ENCODE measurements around the gene SH2D2A. TPM values are rescaled to one million over a fixed set of nuclear protein-coding genes. Genes with fewer than 3 reads are reported as not detected.

SH2D2A gene
- 1 to 10 TPM in 1 of 2 donors, under 1 TPM in 1; 0.81 to 1.1 TPM for total RNA-seq

DNA sequence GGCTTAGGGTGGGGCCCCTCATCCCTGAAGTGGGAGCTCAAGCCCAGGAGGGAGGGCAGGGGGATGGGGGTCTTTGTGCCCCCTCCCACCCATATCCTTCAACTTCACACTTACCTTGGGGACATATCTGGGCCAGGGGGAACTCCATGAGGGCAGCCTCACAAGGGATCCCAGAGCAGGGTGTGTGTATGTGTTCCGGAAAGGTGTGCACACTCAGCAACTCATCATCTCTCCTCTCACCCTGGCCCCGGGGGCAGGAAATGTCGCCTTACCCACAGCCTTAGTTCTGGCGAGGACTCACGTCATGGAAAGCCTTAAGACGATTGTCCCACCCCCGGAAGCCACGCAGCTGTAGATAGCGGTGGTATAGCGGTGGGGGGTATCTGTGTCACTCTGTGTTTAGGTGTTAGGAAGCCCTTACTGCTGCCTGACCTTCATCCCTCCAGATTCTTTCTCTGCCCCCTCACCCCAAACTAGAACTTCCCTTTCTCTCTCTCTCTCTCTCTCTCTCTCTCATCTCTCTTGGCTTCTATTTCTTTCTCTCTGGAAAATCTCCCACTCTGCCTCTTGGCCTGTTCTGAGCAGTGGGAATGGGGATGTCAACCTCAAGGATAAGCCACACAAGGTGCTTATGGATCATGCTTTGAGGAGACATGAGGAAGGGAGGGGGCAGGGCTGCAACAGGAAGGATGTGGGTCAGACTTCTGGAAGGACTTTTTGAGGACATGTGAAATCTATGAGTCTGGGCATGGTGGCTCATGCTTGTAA lies at the start of gene SH2D2A:
Gene SH2D2A (minus strand): TSS at position 288 of the 768 bp plus-strand sequence. CDS start 140 bp downstream, at position 148.
- ATAC-seq (ENCODE audit: insufficient number of reproducible peaks, low FRiP score, low read depth): no peak
- DNase-seq (ENCODE audit: low spot score): no peak
- Histone ChIP-seq H3K9me3 (no peaks in the 10 kb centered on the region), H3K27me3 (replicated peaks; ENCODE audit: insufficient read depth) (no peaks in the 10 kb centered on the region), H3K4me3 (peak within 1 kb of the TSS; percentile 33), H3K4me1 (ENCODE audit: control insufficient read depth in 1 of 2, low read depth in 2 of 2) (peaks cover 8 to 15% of the 10 kb centered on the region in 2 donors), H3K36me3 (no peaks in the 10 kb centered on the region), H3K27ac (peak within 1 kb of the TSS in 1 of 2 donors; percentile 6)
- TF ChIP-seq, protein P1, sequence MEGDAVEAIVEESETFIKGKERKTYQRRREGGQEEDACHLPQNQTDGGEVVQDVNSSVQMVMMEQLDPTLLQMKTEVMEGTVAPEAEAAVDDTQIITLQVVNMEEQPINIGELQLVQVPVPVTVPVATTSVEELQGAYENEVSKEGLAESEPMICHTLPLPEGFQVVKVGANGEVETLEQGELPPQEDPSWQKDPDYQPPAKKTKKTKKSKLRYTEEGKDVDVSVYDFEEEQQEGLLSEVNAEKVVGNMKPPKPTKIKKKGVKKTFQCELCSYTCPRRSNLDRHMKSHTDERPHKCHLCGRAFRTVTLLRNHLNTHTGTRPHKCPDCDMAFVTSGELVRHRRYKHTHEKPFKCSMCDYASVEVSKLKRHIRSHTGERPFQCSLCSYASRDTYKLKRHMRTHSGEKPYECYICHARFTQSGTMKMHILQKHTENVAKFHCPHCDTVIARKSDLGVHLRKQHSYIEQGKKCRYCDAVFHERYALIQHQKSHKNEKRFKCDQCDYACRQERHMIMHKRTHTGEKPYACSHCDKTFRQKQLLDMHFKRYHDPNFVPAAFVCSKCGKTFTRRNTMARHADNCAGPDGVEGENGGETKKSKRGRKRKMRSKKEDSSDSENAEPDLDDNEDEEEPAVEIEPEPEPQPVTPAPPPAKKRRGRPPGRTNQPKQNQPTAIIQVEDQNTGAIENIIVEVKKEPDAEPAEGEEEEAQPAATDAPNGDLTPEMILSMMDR (IDR thresholded peaks at IDR 0.05): no peak

DNA sequence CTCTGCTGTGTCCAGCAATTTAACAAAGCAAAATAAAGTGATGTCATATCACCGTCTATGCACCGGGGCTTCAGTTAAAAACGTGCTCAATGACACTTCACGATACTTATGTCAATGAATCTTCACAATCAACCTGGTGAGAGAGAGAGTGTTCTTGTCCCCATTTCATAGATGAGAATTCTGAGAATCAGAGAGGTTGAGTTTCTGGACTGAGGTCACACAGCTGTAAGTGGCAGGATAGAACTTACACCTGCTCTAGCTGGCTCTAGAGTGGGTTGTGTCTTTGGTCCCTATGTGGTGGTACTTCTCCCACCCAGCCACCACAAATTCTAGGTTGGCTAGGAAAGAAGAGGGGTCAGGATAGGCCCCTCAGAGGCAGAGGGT lies 49.2 kb upstream of the SH2D2A start:
- peaks cover 3% of the 10 kb centered on the region for H3K27me3 ChIP-seq (replicated peaks; ENCODE audit: insufficient read depth)
- no peaks in the 10 kb centered on the region for H3K36me3 ChIP-seq
- TF ChIP-seq, protein P1 (IDR thresholded peaks at IDR 0.05): no peak
- no peak for ATAC-seq (ENCODE audit: insufficient number of reproducible peaks, low FRiP score, low read depth)
- peaks cover 0 to 3% of the 10 kb centered on the region in 2 donors for H3K4me1 ChIP-seq (ENCODE audit: control insufficient read depth in 1 of 2, low read depth in 2 of 2)
- no peaks in the 10 kb centered on the region for H3K9me3 ChIP-seq
- H3K4me3 ChIP-seq: no peak overlapping the region
- no peak overlapping the region for H3K27ac ChIP-seq
- DNase-seq (ENCODE audit: low spot score): no peak

DNA sequence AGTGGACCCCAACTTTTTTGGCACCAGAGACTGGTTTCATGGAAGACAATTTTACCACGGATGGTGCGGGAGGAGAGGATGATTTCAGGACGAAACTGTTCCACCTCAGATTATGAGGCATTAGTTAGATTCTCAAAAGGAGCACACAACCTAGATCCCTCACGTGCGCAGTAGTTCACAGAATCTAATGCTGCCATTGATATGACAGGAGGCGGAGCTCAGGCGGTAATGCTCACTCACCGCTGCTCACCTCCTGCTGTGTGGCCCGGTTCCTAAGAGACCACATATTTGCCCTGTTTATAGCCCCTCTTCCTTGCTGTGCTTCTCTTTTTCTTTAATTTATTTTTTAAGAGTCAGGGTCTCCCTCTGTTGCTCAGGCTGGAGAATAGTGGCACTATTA lies 48.6 kb upstream of the SH2D2A start:
- Histone ChIP-seq H3K4me3 (no peak overlapping the region), H3K36me3 (no peaks in the 10 kb centered on the region), H3K27ac (no peak overlapping the region), H3K4me1 (ENCODE audit: control insufficient read depth in 1 of 2, low read depth in 2 of 2) (peaks cover 3 to 9% of the 10 kb centered on the region in 2 donors), H3K9me3 (no peaks in the 10 kb centered on the region), H3K27me3 (replicated peaks; ENCODE audit: insufficient read depth) (peaks cover 9% of the 10 kb centered on the region)
- DNase-seq (ENCODE audit: low spot score) (no peak), ATAC-seq (ENCODE audit: insufficient number of reproducible peaks, low FRiP score, low read depth) (no peak)
- TF ChIP-seq, protein P1 (IDR thresholded peaks at IDR 0.05): no peak

DNA sequence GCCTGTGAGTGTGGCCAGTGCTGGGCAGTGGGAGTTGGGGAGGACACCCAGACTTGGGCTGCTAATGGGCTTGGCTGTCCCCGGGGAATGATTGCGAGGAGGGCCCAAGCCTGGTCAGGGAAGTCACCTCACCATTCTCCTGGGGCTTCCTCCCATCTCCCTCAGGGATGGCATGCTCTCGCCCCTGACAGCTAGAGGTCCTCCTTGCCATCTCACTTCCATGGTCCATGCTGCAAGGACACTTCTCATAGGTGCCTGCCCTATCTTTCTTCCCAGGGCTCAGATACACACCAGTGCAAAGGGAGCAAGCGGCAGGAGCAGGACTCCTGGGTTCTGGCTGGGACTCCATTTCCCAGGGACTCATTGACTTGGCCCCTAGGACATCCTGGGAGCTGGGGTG lies 48.1 kb upstream of the SH2D2A start:
- TF ChIP-seq, protein P1 (IDR thresholded peaks at IDR 0.05): no peak
- Histone ChIP-seq H3K9me3 (no peaks in the 10 kb centered on the region), H3K4me1 (ENCODE audit: control insufficient read depth in 1 of 2, low read depth in 2 of 2) (peaks cover 7 to 14% of the 10 kb centered on the region in 2 donors), H3K36me3 (no peaks in the 10 kb centered on the region), H3K27me3 (replicated peaks; ENCODE audit: insufficient read depth) (peaks cover 11% of the 10 kb centered on the region), H3K27ac (no peak overlapping the region), H3K4me3 (no peak overlapping the region)
- no peak for ATAC-seq (ENCODE audit: insufficient number of reproducible peaks, low FRiP score, low read depth)
- DNase-seq (ENCODE audit: low spot score): no peak

DNA sequence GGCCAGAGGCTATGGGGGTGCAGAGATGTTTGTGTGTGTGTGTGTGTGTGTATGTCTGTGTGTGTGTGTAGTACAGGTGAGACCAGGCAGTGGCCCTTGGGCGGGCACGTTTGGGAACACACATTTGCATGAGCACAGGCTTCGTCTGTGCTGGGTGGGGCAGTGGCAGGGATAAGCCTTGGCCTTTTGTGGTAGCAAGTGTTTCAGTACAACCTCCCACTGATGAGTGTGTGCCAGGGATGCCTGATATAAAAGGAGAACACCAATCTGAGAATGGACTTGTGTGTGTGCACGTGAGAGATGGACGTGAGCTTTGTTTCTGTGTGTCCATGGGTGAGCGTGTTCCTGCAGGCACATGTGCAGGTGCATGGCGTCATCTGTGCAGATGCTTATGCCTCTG lies 47.0 kb upstream of the SH2D2A start:
- no peak for ATAC-seq (ENCODE audit: insufficient number of reproducible peaks, low FRiP score, low read depth)
- H3K4me1 ChIP-seq (ENCODE audit: control insufficient read depth in 1 of 2, low read depth in 2 of 2): peaks cover 16 to 26% of the 10 kb centered on the region in 2 donors
- H3K4me3 ChIP-seq: no peak overlapping the region
- H3K27ac ChIP-seq: no peak overlapping the region
- peaks cover 15% of the 10 kb centered on the region for H3K27me3 ChIP-seq (replicated peaks; ENCODE audit: insufficient read depth)
- H3K9me3 ChIP-seq: no peaks in the 10 kb centered on the region
- TF ChIP-seq, protein P1 (IDR thresholded peaks at IDR 0.05): no peak
- H3K36me3 ChIP-seq: no peaks in the 10 kb centered on the region
- DNase-seq (ENCODE audit: low spot score): no peak

Data from thoracic aorta (tissue), 2 donors.